Medulla oblongata (tissue), 1 donor: Measurements from ENCODE around the gene CSAG2.

ENCODE experiments used
- DNase-seq: peaks from one replicate; pipeline ENCODE4 v3.0.0-alpha.2; 2015; ENCODE audit errors: extremely low spot score

CSAG2 gene

DNA sequence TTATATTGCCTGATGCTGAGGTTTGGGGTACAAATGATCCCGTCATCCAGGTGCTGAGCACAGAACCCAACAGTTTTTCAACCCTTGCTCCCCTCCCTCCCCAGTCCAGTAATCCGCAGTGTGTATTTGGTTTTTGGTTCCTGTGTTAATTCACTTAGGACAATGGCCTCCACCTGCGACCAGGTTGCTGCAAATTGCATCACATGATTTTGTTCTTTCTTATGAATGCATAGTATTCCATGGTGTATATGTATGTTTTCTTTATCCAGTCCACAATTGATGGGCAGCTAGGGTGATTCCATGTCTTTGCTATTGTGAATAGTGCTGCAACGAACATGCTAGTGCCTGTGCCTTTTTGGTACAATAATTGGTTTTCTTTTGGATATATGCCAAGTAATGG lies 46.0 kb downstream of the CSAG2 start:
- no peak for DNase-seq

DNA sequence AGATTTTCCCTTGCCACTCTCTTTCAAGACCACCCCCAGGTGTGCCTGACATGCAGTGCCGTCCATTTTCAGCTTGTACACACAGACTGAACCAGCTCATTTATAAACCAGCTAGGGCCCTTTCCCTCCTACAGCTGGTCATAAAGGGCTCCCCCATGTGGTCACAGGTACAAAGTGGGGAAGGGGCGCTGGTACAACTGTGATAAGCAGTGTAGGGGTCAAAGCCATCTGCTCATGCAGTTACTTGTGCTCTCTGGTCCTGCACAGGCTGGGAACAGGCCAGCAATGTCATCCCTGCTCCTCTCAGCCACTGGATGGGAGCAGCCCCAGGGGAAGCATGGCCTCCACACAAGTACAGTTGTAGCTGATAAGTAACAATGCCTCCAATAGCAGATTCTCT lies 50.8 kb downstream of the CSAG2 start:
- DNase-seq = no peak
